ENCODE data around the gene TBRG1.
A peak's percentile ranks its signal among the peaks of the same experiment; 100 is the strongest.

TBRG1 gene

DNA sequence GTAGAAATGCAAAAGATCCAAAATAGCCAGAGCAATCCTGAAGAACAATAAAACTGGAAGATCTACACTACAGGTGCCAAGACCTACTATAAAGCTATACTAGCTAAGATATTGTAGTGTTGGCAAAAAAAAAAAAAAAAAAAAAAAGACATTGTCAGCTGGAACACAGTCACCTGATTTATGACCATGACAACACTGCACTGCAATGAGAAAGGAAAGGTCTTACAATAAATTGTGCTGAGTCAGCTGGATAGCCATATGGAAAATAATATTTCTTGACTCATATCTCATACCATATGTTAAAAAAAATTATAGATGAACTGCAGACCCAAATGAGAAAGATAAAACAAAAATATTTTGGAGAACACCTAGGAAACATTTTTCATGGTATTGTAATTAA is 14.5 kb upstream of the TBRG1 start:
- no peak for TF ChIP-seq FOXA1 (IDR thresholded peaks at IDR 0.05)
- TF ChIP-seq, protein P1, sequence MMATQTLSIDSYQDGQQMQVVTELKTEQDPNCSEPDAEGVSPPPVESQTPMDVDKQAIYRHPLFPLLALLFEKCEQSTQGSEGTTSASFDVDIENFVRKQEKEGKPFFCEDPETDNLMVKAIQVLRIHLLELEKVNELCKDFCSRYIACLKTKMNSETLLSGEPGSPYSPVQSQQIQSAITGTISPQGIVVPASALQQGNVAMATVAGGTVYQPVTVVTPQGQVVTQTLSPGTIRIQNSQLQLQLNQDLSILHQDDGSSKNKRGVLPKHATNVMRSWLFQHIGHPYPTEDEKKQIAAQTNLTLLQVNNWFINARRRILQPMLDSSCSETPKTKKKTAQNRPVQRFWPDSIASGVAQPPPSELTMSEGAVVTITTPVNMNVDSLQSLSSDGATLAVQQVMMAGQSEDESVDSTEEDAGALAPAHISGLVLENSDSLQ (IDR thresholded peaks at IDR 0.05) = peak; percentile 45; the same call in 1 of the 2 replicates
- ChIA-PET CTCF (no interaction called here), POLR2A (no interaction called here)
- no peak for DNase-seq (ENCODE audit: extremely low spot score)

DNA sequence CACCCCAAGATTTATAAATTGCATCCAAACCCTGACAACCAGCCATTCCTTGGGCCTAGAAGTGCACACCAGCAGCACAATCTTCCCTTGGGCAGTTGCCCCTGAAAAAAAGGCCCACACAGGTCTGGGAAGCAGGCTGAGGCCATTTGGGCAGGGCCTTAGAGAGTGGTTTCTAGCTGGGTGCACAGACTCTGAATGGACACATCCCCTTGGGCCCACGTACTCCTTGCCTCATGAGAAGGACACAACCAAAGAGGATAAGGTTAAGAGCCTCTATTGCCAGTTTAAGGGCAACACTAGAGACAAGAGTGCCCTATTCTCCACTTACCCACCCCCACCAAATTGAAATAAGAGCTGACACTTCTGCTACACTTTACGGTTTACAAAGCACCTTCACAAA is 12.4 kb upstream of the TBRG1 start:
- CTCF ChIA-PET = no interaction called here
- POLR2A ChIA-PET = interaction anchor here (1.5 kb wide), 1 partner anchor 13 kb away, joined by 7 read pairs; the partner anchor contains the start of gene TBRG1
- no peak for DNase-seq (ENCODE audit: extremely low spot score)
- no peak for TF ChIP-seq ELF4 (IDR thresholded peaks at IDR 0.05)
- TF ChIP-seq ARNT (IDR thresholded peaks at IDR 0.05) = no peak
- no peak for TF ChIP-seq FOXA1 (IDR thresholded peaks at IDR 0.05)

DNA sequence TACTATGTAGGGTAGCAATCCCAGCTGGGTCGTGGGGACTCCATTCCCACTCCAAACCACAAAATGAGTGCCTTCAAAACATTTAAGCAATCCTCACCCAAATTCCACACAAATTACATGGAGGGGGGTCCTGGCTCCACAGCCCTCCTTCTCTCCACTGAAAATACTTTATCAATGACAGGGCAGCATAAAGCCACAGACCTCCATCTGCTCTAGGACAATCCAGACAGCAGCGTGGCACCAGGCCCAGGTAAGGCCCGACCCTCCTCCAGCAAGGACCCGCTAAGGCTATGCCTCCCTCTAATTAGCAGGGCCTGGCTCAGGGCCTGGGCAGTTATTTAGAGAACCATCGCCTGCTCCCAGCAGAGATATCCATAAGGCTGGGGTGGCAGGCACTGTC is 11.6 kb upstream of the TBRG1 start, which contains the start of gene PANX3:
TSS of gene PANX3 (plus strand) at position 365 of the 400 bp plus-strand sequence. CDS start 129 bp downstream, outside the sequence.
- DNase-seq (ENCODE audit: extremely low spot score) = no peak
- ChIA-PET CTCF (no interaction called here), POLR2A (interaction anchor here (1.5 kb wide), 1 partner anchor 12 kb away, joined by 7 read pairs; the partner anchor contains the start of gene TBRG1)
- no peak for TF ChIP-seq TARDBP (IDR thresholded peaks at IDR 0.05)
- TF ChIP-seq SUZ12 (IDR thresholded peaks at IDR 0.05) = no peak
- no peak for TF ChIP-seq FOXM1 (IDR thresholded peaks at IDR 0.05; ENCODE audit: borderline replicate concordance)
- TF ChIP-seq BHLHE40 (IDR thresholded peaks at IDR 0.05; ENCODE audit: borderline replicate concordance) = no peak
- TF ChIP-seq FOXA1 (IDR thresholded peaks at IDR 0.05) = no peak
- TF ChIP-seq, protein P1 (IDR thresholded peaks at IDR 0.05) = no peak
- TF ChIP-seq LEF1 (IDR thresholded peaks at IDR 0.05; ENCODE audit: borderline replicate concordance) = no peak

DNA sequence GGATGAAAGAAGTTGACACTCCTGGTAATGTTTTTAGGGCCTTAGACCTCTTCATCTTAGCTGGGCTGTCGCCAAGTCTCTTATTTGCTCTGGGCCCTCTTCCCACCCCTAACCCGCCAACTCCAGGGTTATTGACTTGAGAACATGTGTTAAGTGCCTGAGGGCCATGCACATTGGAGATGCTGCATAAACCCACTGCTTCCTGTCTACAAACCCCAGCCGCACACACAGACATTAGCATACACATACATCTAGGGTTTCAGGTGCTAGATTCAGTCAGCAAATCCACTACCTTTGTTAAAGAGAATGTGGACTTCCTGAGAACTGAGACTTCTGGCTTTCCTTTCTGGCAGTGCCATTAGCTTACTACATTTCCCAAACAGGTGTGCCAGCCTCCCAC is 10.6 kb upstream of the TBRG1 start:
- CTCF ChIA-PET = interaction anchor here (0.6 kb wide), 1 partner anchor 15 kb away, joined by 4 read pairs; no protein-coding TSS in a partner anchor
- TF ChIP-seq SP1 (IDR thresholded peaks at IDR 0.05) (no peak), NFRKB (IDR thresholded peaks at IDR 0.05) (no peak), TARDBP (IDR thresholded peaks at IDR 0.05) (no peak), FOXK2 (IDR thresholded peaks at IDR 0.05) (no peak), CTBP1 (IDR thresholded peaks at IDR 0.05; ENCODE audit: borderline replicate concordance) (no peak), SUZ12 (IDR thresholded peaks at IDR 0.05) (no peak), ARNT (IDR thresholded peaks at IDR 0.05) (no peak), FOXM1 (IDR thresholded peaks at IDR 0.05; ENCODE audit: borderline replicate concordance) (no peak), BHLHE40 (IDR thresholded peaks at IDR 0.05; ENCODE audit: borderline replicate concordance) (no peak), LEF1 (IDR thresholded peaks at IDR 0.05; ENCODE audit: borderline replicate concordance) (no peak), FOXA1 (IDR thresholded peaks at IDR 0.05) (no peak), ZNF384 (IDR thresholded peaks at IDR 0.05) (no peak), L3MBTL2 (conservative IDR thresholded peaks at IDR 0.05) (no peak), HDGF (IDR thresholded peaks at IDR 0.05; ENCODE audit: borderline replicate concordance) (no peak), ELF4 (IDR thresholded peaks at IDR 0.05) (no peak)
- TF ChIP-seq, protein P1 (IDR thresholded peaks at IDR 0.05) = no peak
- POLR2A ChIA-PET = interaction anchor here (0.6 kb wide), 1 partner anchor 10 kb away, joined by 3 read pairs; no protein-coding TSS in a partner anchor
- no peak for DNase-seq (ENCODE audit: extremely low spot score)

DNA sequence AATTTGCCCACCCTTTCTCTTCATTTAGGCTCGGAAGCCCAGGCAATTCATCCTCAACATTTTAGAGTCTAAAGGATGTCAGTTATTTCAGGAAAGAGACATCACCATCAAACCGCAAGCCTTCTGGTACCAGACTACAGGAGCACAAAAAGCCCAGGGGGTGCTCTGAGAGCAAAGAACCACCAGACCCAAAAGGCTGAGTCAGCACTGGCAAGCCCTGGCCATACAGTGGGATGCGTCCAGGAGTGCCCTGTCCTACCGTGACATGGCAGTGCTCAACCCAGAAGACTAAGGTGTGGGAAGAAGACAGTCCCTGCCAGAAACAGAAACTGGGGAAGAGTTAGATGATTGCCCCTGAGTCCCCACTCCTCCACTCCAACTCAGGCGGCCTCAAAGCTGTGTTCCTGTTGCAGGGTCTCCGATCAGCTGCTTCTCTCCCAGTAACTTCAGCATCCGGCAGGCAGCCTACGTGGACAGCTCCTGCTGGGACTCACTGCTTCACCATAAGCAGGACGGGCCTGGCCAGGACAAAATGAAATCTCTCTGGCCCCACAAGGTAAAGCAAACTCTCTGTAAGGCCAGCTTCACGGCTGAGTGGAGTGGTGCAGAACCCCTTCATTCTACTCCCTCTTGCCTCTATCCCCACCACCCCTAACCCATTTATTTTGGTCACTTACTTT is 10.0 kb upstream of the TBRG1 start:
- no peak for DNase-seq (ENCODE audit: extremely low spot score)
- TF ChIP-seq, protein P1 (IDR thresholded peaks at IDR 0.05) = no peak
- TF ChIP-seq NFRKB (IDR thresholded peaks at IDR 0.05) (no peak), SUZ12 (IDR thresholded peaks at IDR 0.05) (no peak), FOXM1 (IDR thresholded peaks at IDR 0.05; ENCODE audit: borderline replicate concordance) (no peak), ELF4 (IDR thresholded peaks at IDR 0.05) (no peak), L3MBTL2 (conservative IDR thresholded peaks at IDR 0.05) (no peak), FOXK2 (IDR thresholded peaks at IDR 0.05) (no peak), LEF1 (IDR thresholded peaks at IDR 0.05; ENCODE audit: borderline replicate concordance) (no peak), ZNF384 (IDR thresholded peaks at IDR 0.05) (no peak)
- ChIA-PET CTCF (no interaction called here), POLR2A (no interaction called here)

DNA sequence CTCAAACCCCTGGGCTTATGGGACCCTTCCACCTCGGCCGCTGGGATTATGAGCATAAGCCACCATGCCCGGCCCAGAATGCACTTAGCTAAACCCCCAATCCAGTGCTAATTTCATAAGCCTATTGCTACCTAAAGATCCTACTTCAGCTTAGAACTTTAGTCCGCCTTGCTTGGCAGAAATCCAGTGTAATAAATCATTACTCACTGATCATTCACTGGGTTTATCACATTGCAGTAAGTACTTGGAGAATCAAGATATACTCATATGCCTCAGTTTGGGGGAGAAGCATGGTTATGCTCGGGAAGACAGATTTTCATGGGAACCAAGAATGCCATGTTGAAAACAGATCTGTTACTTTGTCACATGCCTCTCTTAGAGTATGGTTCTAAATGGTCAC is 3.8 kb upstream of the TBRG1 start:
- POLR2A ChIA-PET = no interaction called here
- TF ChIP-seq LEF1 (IDR thresholded peaks at IDR 0.05; ENCODE audit: borderline replicate concordance) (no peak), CTBP1 (IDR thresholded peaks at IDR 0.05; ENCODE audit: borderline replicate concordance) (no peak), TARDBP (IDR thresholded peaks at IDR 0.05) (no peak), FOXA1 (IDR thresholded peaks at IDR 0.05) (no peak)
- TF ChIP-seq, protein P1 (IDR thresholded peaks at IDR 0.05) = 0 out of 2 replicates have a peak, but pooled peaks have one; percentile 21
- DNase-seq (ENCODE audit: extremely low spot score) = no peak
- CTCF ChIA-PET = no interaction called here

All from HEK293T (cell line).